GM12865 (cell line): ENCODE measurements around the gene PNPLA5.

Experiments used
- DNase-seq: peaks from one replicate; pipeline ENCODE4 v3.0.0; 2010; ENCODE audit warnings: low read depth
- H3K4me3 ChIP-seq: 2 replicates; pipeline ENCODE4 v1.5.1; 2011; ENCODE audit warnings: mild to moderate bottlenecking, low read depth, low read length, control low read depth
- TF ChIP-seq, protein P1 (sequence below): IDR thresholded peaks from 2 replicates; pipeline ENCODE4 v1.5.1; 2011; ENCODE audit warnings: low read length, control low read depth, low read depth, inconsistent platforms; ENCODE audit not compliant: insufficient read depth; ENCODE audit errors: missing control alignments

PNPLA5 gene

DNA sequence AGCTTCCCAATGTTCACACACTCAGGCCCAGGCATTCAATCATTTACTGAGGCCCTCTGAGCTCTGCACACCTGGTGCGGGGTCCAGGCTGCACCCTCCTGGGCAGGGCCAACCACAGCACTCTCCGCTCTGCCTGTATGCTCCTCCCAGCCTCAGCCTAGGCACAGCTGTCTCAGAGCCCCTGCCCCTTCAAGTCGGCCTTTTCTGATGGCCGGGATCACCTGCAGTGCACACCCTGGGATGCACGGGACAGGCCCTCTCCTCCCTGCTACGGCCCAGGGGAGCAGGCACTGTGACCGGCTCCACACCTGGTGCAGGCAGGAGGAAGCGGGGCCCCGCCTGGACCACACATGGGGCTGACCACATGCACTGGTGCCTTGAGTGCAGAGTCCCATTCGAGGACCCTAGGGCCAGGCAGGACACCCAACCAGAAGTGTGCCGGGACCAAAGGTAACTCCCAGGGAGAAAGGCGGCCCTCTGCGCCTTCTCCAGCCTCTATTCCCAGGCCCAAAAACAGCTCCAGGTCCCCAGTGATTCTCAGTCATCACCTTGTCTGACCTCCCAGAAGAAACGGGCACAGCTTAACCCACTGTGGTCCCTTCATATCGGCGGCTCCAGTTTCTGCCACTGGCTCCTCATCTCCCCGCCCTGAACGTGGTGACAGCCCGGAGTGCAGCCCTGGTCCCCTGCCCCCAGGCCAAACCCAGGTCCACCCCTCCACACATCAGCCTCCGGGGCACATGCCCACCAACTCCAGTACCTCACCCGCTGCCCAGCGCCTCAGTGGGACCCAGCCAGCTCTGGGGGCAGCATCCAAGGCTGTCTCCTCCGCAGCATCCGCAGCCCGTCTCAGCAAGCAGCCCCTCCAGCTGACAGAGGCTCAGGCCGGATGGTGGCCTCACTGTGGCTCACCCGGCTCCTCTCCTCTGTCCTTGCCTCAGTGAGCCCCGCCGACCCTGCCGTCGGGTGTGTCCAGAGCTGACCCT, 47.0 kb downstream of the PNPLA5 start:
- DNase-seq = no peak
- TF ChIP-seq, protein P1, sequence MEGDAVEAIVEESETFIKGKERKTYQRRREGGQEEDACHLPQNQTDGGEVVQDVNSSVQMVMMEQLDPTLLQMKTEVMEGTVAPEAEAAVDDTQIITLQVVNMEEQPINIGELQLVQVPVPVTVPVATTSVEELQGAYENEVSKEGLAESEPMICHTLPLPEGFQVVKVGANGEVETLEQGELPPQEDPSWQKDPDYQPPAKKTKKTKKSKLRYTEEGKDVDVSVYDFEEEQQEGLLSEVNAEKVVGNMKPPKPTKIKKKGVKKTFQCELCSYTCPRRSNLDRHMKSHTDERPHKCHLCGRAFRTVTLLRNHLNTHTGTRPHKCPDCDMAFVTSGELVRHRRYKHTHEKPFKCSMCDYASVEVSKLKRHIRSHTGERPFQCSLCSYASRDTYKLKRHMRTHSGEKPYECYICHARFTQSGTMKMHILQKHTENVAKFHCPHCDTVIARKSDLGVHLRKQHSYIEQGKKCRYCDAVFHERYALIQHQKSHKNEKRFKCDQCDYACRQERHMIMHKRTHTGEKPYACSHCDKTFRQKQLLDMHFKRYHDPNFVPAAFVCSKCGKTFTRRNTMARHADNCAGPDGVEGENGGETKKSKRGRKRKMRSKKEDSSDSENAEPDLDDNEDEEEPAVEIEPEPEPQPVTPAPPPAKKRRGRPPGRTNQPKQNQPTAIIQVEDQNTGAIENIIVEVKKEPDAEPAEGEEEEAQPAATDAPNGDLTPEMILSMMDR = no peak
- H3K4me3 ChIP-seq = no peak overlapping the region

DNA sequence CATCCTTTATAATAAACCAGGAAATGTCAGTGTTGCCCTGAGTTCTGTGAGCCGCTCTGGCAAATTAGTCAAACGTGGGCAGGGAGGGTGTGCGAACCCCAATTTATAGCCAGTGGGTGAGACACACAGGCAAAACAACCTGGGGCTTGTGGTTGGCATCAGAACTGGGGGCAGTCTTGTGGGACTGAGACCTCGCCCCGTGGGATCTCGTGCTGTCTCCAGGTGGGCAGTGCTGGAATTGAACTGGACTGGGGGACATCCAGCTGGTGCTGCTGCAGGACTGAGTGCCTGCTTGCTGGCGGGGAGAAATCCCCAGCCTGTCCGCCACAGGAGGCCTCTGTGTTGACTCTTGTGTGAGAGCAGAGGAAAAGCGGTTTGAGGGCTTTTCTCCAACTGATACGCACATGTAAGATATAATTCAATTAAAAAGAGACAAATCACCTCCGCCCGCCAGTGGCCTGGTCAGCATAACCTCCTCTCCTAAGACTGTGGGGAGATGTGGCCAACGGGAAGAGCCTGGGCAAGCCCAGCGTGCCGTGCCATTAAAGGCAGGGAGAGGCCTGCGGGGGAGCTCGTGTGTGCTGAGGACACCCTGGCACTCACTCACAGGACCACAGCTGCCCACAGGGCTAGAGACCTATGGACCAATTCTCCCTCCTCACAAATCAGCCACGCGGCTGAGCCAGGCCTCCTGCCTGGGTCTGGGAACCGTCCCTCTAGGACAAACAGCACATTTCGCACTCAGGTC, 47.9 kb downstream of the PNPLA5 start:
- no peak for DNase-seq
- TF ChIP-seq, protein P1 = no peak
- no peak overlapping the region for H3K4me3 ChIP-seq

DNA sequence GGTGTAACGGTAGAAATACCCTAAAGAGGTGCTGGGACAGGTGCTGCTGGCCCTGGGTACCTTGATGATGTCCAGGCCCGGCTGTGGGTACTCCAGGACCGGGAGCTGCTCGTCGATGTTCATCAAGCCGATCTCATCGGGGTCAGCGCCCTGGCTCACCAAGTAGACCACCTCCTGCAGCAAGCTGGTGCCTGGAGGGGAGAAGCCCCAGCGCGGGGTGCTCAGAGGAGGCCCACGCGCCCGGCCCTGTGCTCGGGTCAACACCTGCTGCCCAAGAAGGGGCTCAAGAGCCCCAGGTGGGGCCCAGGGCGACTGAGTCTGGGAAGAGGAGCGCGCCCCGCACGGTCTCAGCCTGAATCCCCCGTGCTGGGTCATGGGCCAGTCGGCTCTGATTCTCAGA, 50.1 kb downstream of the PNPLA5 start:
- TF ChIP-seq, protein P1 = no peak
- DNase-seq = no peak
- no peak overlapping the region for H3K4me3 ChIP-seq

DNA sequence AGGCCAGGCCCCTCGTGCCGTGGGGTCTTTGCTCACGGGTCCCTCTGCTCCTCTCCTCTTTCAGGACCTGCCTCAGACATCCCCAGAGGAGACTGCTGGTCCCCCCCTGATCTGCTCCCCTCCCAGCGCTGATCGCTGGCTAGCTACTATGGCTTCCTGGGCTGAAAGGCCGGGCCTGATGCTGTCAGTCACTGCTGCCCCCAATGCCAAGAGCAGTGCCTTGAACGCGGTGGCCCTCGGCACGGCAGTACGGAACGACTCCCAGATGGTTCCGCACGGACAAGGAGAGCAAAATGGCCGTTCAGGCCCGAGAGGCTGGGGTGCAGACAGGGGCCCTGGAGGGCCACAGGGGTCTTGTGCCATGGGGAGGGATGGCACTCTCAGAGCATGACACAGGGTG, 51.0 kb downstream of the PNPLA5 start:
- no peak for DNase-seq
- TF ChIP-seq, protein P1 = no peak
- H3K4me3 ChIP-seq = no peak overlapping the region

DNA sequence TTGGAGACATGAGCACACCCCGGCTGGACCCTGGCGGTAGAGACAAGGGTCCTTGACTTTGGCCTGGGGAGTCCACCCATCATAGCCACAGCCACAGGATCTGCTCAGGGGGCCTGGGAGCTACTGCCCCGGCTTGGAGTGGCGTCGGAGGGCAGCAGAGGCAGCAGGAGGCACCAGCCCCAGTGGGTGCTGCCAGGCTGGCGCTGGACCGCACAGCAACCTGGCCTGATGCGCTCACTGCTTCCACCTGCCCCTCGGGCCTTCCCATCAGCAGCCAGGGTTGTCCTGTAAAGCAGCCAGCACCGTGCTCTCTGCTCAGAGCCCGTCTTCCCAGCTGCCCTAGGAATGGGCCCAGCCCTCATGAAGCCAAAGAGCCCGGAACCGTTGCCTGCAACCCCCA, 51.4 kb downstream of the PNPLA5 start:
- no peak overlapping the region for H3K4me3 ChIP-seq
- DNase-seq = no peak
- TF ChIP-seq, protein P1 = no peak

DNA sequence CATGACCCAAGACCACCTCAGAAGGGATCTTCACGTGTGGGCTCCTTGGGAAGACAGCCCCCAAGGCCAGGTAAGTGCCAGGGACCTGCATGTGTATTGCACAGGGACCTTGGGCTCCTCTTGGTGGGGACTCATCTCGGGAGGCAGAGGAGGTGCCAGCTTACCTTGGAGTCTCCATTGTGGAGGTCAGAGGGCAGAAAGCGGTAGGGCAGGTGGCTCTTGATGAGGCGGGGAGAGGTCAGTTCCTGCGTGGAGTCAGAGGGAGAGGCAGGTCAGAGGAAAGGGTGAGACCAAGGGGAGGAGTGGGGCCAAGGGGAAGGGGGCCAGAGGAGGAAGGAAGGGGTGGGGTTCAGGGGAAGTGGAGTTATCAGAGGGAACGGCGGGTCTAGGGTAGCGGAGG, 52.0 kb downstream of the PNPLA5 start:
- no peak overlapping the region for H3K4me3 ChIP-seq
- TF ChIP-seq, protein P1 = no peak
- DNase-seq = no peak
